NCI-H2107 (cell line): ENCODE data around the gene FOXO6.
A peak's percentile ranks its signal among the peaks of the same experiment; 100 is the strongest.

Source experiments
- DNase-seq: peaks from one replicate; lab custom pipeline; 2025; lab: John Stamatoyannopoulos, UW

FOXO6 gene

GRCh38 chr1:41360786-41361494 is at the start of gene FOXO6:
Gene FOXO6 (plus strand): TSS chr1:41361434.
- DNase-seq = peak; percentile 99

GRCh38 chr1:41312991-41313645 is 48.1 kb upstream of the FOXO6 start:
- DNase-seq = no peak

- no peak for DNase-seq
These were observed 47.5 kb upstream of the FOXO6 start for GRCh38 chr1:41313661-41314131.

GRCh38 chr1:41314376-41315145 is 46.7 kb upstream of the FOXO6 start:
- DNase-seq = no peak

GRCh38 chr1:41315146-41315822 is 46.0 kb upstream of the FOXO6 start:
- DNase-seq = no peak

GRCh38 chr1:41315871-41316270 is 45.4 kb upstream of the FOXO6 start:
- no peak for DNase-seq

GRCh38 chr1:41317361-41317760 is 43.9 kb upstream of the FOXO6 start:
- DNase-seq = no peak

GRCh38 chr1:41318135-41318534 is 43.1 kb upstream of the FOXO6 start:
- no peak for DNase-seq

- no peak for DNase-seq
These were observed 42.0 kb upstream of the FOXO6 start for GRCh38 chr1:41319106-41319755.

- DNase-seq = no peak
These were observed 41.2 kb upstream of the FOXO6 start for GRCh38 chr1:41319807-41320711.

- DNase-seq = no peak
These were observed 40.1 kb upstream of the FOXO6 start for GRCh38 chr1:41320895-41321676.

GRCh38 chr1:41322101-41322661 is 39.1 kb upstream of the FOXO6 start:
- DNase-seq = no peak

- no peak for DNase-seq
These were observed 38.4 kb upstream of the FOXO6 start for GRCh38 chr1:41322835-41323234.

- DNase-seq = no peak
These were observed 38.0 kb upstream of the FOXO6 start for GRCh38 chr1:41323243-41323642.

- DNase-seq = no peak
These were observed 35.4 kb upstream of the FOXO6 start for GRCh38 chr1:41325801-41326200.

GRCh38 chr1:41327383-41327999 is 33.7 kb upstream of the FOXO6 start:
- no peak for DNase-seq

GRCh38 chr1:41328001-41328615 is 33.1 kb upstream of the FOXO6 start:
- no peak for DNase-seq

GRCh38 chr1:41328780-41329640 is 32.2 kb upstream of the FOXO6 start:
- no peak for DNase-seq
